Neural crest cell (in vitro differentiated cells): Measurements from ENCODE around the gene TNFSF13. TPM values are rescaled to one million over a fixed set of nuclear protein-coding genes. Genes with fewer than 3 reads are reported as not detected.

ENCODE experiments used
- DNase-seq: peaks from one replicate; pipeline ENCODE4 v3.0.0; 2021; ENCODE audit warnings: low read depth, mixed read lengths, low spot score
- H3K27ac Mint-ChIP-seq: one replicate; pipeline ENCODE4 v1.8.0; 2021; ENCODE audit warnings: mild to moderate bottlenecking, mixed read lengths; ENCODE audit not compliant: unreplicated experiment
- H3K27me3 Mint-ChIP-seq: 2 replicates; pipeline ENCODE4 v1.8.0; 2021; ENCODE audit warnings: low read depth, mild to moderate bottlenecking, mixed read lengths
- H3K36me3 Mint-ChIP-seq: 2 replicates; pipeline ENCODE4 v1.8.0; 2021; ENCODE audit warnings: low read depth, mild to moderate bottlenecking, mixed read lengths
- H3K4me1 Mint-ChIP-seq: 2 replicates; pipeline ENCODE4 v1.8.0; 2021; ENCODE audit warnings: mixed read lengths
- H3K4me3 Mint-ChIP-seq: one replicate; pipeline ENCODE4 v1.8.0; 2021; ENCODE audit warnings: mild to moderate bottlenecking, mixed read lengths
- H3K9me3 Mint-ChIP-seq: 2 replicates; pipeline ENCODE4 v1.8.0; 2021; ENCODE audit warnings: mixed read lengths
- total RNA-seq: library from RNA; stranded (reverse); gene quantifications from 2 replicates; pipeline ENCODE4 v1.2.1, GENCODE V29; 2021
- TF ChIP-seq, protein P1 (sequence below): fragments of 200-600 bp; sonication (generic); conservative IDR thresholded peaks from 2 replicates; pipeline ENCODE4 v1.5.0; 2021; ENCODE audit warnings: antibody characterized with exemption, mild to moderate bottlenecking

TNFSF13 gene
- total RNA-seq, 1 donor from 2014 or later, result 0.86 TPM

DNA sequence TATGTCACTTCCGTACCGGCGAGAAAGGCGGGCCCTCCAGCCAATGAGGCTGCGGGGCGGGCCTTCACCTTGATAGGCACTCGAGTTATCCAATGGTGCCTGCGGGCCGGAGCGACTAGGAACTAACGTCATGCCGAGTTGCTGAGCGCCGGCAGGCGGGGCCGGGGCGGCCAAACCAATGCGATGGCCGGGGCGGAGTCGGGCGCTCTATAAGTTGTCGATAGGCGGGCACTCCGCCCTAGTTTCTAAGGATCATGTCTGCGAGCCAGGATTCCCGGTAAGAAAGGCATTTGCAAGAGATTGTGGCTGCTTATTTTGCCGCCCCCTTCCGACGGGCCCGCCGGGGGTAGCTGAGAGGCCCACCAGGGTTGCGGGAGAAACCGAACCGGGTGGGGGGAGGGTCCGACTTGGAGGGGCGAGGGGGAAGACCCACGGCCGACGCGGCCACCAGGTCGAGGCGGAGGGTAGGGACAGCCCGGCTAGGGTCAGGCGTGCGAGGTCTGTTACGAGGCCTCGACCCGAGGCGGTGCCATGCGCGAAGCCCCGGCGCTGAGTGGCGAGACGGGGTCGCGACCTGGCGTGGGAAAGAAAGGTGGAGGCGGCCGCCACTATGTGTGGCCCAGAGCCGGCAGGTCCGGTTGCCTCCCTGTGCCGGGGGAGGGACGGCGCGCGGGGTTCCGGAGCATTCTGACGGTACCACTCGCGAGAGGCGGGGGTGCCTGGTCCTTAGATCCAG is 14.2 kb downstream of the TNFSF13 start:
- Mint-ChIP-seq H3K4me1 (peaks cover 51% of the 10 kb centered on the region), H3K4me3 (peak overlapping the region; percentile 99), H3K27me3 (peaks cover 28% of the 10 kb centered on the region), H3K27ac (peak overlapping the region; percentile 100), H3K36me3 (peaks cover 52% of the 10 kb centered on the region), H3K9me3 (no peaks in the 10 kb centered on the region)
- TF ChIP-seq, protein P1, sequence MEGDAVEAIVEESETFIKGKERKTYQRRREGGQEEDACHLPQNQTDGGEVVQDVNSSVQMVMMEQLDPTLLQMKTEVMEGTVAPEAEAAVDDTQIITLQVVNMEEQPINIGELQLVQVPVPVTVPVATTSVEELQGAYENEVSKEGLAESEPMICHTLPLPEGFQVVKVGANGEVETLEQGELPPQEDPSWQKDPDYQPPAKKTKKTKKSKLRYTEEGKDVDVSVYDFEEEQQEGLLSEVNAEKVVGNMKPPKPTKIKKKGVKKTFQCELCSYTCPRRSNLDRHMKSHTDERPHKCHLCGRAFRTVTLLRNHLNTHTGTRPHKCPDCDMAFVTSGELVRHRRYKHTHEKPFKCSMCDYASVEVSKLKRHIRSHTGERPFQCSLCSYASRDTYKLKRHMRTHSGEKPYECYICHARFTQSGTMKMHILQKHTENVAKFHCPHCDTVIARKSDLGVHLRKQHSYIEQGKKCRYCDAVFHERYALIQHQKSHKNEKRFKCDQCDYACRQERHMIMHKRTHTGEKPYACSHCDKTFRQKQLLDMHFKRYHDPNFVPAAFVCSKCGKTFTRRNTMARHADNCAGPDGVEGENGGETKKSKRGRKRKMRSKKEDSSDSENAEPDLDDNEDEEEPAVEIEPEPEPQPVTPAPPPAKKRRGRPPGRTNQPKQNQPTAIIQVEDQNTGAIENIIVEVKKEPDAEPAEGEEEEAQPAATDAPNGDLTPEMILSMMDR, result no peak
- DNase-seq, result peak; percentile 100

DNA sequence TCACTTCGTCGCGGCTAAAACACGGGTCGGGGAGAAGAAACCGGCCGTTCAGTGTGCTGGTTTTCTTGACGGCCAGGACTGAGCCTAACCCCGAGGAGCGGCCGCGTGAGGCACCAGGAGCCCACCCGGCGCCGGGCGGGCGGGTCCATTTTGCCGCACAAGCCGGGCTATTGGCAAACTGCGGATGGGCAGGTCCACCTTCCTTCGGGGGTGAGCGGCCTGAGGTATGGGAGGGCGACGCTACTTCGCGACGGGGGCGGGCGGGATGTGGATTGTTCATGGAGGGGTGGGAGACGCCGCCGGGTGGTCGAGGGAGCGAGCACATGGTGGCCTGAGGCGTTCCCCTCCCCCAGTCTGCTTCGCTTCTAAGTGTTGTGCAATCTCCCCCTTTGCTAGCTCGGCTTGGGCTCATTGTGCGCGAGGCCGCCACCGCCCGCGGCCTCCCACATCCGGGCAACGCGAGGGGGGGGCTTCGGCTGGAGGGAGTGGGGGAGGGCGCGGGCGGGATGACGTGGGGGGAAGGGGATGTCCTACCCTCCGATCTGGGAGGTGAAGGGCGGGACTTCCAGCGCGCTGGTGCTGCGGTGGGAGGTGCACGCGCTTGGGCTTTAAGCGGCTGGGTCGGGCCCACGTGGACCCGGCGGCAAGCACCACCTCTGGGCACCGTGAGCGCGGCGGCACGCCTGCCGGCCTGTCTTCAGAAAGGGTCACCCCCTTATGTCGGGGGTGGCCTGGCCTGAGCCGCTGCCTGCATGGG is 15.0 kb downstream of the TNFSF13 start:
- Mint-ChIP-seq H3K9me3 (no peaks in the 10 kb centered on the region), H3K27ac (peak overlapping the region; percentile 100), H3K27me3 (peaks cover 31% of the 10 kb centered on the region), H3K36me3 (peaks cover 56% of the 10 kb centered on the region), H3K4me3 (peak overlapping the region; percentile 99), H3K4me1 (peaks cover 56% of the 10 kb centered on the region)
- TF ChIP-seq, protein P1, result no peak
- peak; percentile 78 for DNase-seq

DNA sequence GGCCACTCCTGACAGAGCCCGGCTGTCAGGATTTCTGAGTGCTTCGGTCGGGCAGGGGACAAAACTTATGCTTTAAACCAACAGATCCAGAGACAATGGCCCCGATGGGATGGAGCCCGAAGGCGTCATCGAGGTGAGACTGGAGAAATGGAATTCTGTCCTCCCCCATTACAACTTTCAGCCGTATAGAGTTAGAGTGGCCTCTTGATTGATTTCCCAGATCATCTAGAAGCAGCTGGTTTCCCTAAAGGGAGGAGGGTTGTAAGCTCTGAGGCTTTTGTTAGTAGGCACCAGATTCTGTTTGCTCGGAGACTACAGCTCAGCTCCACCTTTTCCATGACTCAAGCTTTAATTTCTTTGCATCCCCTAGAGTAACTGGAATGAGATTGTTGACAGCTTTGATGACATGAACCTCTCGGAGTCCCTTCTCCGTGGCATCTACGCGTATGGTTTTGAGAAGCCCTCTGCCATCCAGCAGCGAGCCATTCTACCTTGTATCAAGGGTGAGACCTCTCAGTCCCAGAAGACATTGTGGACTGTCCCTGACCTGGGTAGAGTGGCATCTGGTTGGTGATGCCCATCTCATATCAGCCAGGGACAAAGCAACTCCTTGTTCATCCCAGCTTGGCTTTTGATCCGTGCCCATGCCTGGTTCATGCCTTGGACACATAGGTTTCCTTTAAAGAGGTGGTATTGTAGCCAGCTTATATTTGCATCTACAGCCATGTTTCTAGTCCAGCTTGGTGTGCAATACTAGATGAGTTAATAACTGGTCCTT is 15.8 kb downstream of the TNFSF13 start:
- Mint-ChIP-seq H3K4me1 (peaks cover 63% of the 10 kb centered on the region), H3K9me3 (no peaks in the 10 kb centered on the region), H3K27ac (peak overlapping the region; percentile 92), H3K27me3 (peaks cover 36% of the 10 kb centered on the region), H3K4me3 (peak overlapping the region; percentile 99), H3K36me3 (peaks cover 62% of the 10 kb centered on the region)
- DNase-seq, result no peak
- TF ChIP-seq, protein P1, result no peak

DNA sequence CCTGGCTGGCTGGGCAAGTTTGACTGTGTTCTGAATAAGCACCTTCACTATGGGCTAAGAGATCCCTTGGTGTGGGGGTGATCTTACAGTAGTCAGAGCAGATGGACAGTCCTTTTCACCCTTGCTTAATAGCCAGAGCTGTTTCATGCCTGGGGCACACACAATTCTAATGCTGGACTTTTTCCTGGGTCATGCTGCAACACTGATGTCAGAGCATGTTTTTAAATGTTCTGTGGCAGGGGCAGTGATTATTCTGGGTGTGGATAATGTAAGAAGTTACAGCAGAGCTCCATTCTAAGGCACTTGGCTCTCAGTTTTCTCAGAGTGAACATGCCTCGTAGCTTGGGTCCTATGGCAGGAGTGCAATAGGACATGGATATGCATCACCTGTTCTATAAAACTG is 16.9 kb downstream of the TNFSF13 start:
- no peak for DNase-seq
- no peaks in the 10 kb centered on the region for H3K9me3 Mint-ChIP-seq
- peak overlapping the region; percentile 99 for H3K4me3 Mint-ChIP-seq
- H3K27ac Mint-ChIP-seq, result no peak overlapping the region
- H3K4me1 Mint-ChIP-seq, result peaks cover 70% of the 10 kb centered on the region
- peaks cover 45% of the 10 kb centered on the region for H3K27me3 Mint-ChIP-seq
- TF ChIP-seq, protein P1, result no peak
- H3K36me3 Mint-ChIP-seq, result peaks cover 68% of the 10 kb centered on the region

DNA sequence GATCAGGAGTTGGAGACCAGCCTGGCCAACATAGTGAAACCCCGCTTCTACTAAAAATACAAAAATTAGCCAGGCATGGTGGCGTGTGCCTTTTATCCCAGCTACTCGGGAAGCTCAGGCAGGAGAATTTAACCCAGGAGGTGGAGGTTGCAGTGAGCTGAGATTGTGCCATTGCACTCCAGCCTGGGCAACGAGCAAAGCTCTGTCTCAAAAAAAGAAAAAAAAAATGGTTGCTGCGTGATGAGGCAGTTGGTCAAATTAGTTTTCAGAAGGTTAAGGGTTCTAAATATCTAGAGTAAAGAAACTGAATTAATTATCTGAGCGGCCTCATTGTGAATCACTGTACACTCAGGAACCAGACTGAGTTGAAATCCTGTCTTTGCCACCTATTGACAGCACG is 17.4 kb downstream of the TNFSF13 start:
- no peak overlapping the region for H3K27ac Mint-ChIP-seq
- TF ChIP-seq, protein P1, result no peak
- H3K4me3 Mint-ChIP-seq, result peak overlapping the region; percentile 99
- no peaks in the 10 kb centered on the region for H3K9me3 Mint-ChIP-seq
- peaks cover 69% of the 10 kb centered on the region for H3K36me3 Mint-ChIP-seq
- no peak for DNase-seq
- H3K4me1 Mint-ChIP-seq, result peaks cover 75% of the 10 kb centered on the region
- H3K27me3 Mint-ChIP-seq, result peaks cover 48% of the 10 kb centered on the region
